Astrocyte of the spinal cord (primary cell): ENCODE results near the gene SNRNP40.

Experiments used
- DNase-seq: peaks from one replicate; pipeline ENCODE4 v3.0.0; 2011; ENCODE audit warnings: low read depth, low spot score
- H3K4me3 ChIP-seq: 2 replicates; pipeline ENCODE4 v1.5.1; 2011; ENCODE audit warnings: low read depth, mild to moderate bottlenecking, low read length, moderate library complexity
- in situ Hi-C: cut with HindIII; loops from 2 replicates; pipeline ENCODE4 v1.10.0; 2017; ENCODE audit warnings: low sequenced_read_pairs
- TF ChIP-seq, protein P1 (sequence below): IDR thresholded peaks from 2 replicates; pipeline ENCODE4 v1.5.1; 2012; ENCODE audit warnings: low read depth, mild to moderate bottlenecking, low read length, inconsistent platforms

Gene SNRNP40

DNA sequence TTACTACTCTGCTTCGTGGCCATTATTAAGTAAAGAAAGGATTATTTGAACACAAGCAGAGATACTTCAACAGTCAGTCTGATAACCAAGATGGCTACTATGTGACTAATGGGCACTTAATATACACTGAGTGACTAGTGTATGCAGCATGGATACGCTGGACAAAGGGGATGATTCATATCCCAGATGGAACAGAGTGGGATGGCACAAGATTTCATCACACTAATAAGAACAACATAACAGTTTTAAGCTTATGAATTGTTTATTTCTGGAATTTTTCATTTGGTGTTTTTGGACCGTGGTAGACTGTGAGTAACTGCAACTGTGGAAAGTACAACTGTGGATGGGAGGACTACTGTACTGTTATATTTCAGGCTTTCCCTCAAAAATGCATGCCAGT, 9.7 kb upstream of the SNRNP40 start:
- no peak overlapping the region for H3K4me3 ChIP-seq
- DNase-seq, result peak; percentile 81
- TF ChIP-seq, protein P1, sequence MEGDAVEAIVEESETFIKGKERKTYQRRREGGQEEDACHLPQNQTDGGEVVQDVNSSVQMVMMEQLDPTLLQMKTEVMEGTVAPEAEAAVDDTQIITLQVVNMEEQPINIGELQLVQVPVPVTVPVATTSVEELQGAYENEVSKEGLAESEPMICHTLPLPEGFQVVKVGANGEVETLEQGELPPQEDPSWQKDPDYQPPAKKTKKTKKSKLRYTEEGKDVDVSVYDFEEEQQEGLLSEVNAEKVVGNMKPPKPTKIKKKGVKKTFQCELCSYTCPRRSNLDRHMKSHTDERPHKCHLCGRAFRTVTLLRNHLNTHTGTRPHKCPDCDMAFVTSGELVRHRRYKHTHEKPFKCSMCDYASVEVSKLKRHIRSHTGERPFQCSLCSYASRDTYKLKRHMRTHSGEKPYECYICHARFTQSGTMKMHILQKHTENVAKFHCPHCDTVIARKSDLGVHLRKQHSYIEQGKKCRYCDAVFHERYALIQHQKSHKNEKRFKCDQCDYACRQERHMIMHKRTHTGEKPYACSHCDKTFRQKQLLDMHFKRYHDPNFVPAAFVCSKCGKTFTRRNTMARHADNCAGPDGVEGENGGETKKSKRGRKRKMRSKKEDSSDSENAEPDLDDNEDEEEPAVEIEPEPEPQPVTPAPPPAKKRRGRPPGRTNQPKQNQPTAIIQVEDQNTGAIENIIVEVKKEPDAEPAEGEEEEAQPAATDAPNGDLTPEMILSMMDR, result no peak
- in situ Hi-C loops, result no loop called here

DNA sequence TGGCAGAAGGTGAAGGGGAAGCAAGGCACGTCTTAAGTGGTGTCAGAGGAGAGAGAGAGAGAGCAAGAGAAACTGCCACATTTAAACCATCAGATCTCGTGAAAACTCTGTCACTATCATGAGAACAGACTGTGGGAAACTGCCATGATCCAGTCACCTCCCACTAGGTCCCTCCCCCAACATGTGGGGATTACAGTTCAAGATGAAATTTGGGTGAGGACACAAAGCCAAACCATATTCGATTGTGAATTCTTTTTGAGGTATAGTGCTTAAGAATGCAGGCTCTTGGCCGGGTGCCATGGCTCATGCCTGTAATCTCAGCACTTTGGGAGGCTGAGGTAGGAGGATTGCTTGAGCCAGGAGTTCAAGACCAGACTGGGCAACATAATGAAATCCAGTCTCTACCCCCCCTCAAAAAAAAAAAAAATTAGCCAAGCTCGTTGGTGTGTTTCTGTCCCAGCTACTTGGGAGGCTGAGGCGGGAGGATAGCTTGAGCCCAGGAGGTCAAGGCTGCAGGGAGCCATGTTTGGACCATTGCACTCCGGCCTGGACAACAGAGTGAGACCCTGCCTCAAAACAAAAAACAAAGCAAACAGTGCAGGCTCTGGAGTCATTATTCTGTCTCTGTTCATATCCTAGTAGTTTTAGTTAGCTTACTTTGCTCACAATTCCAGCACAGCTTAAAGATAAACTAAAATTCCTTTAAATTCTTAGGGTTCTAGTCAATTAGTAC, 6.3 kb upstream of the SNRNP40 start:
- H3K4me3 ChIP-seq, result no peak overlapping the region
- no peak for DNase-seq
- TF ChIP-seq, protein P1, result no peak
- in situ Hi-C loops, result no loop called here

DNA sequence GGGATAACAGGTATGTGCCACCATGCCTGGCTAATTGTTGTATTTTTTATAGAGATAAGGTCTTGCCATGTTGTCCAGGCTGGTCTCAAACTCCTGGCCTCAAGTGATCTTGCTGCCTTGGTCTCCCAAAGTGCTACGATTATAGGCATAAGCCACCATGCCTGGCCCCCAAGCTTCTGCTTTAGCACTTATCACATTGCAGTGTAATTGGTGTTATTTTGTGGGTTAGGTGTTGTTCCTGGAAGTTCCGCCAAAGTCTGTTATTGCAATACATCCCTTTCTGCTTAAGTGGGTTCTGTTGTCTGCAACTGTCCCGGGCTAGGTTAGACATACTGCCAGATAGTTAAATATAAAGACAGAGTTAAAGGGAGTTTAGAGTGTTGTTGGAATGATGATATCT, 3.6 kb upstream of the SNRNP40 start:
- no peak overlapping the region for H3K4me3 ChIP-seq
- in situ Hi-C loops, result no loop called here
- no peak for DNase-seq
- TF ChIP-seq, protein P1, result no peak

DNA sequence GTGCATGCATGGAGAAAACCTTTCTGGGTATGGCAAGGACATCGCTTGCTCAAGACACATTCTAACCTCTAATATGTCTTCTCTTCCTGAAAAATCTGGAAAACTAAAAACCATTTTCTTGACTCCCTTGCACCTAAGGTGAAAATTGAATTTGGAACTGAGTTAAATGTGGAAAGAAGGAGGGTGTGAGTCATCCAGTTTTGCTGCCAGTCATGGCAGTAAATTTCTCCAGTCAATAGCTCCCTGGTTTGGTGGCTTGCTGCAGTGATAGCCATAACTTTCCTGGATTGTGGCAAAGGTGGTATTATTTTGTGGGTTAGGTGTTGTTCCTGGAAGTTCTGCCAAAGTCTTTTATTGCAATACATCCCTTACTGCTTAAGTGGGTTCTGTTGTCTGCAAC, 2.8 kb upstream of the SNRNP40 start:
- TF ChIP-seq, protein P1, result no peak
- no peak overlapping the region for H3K4me3 ChIP-seq
- DNase-seq, result no peak
- in situ Hi-C loops, result no loop called here

DNA sequence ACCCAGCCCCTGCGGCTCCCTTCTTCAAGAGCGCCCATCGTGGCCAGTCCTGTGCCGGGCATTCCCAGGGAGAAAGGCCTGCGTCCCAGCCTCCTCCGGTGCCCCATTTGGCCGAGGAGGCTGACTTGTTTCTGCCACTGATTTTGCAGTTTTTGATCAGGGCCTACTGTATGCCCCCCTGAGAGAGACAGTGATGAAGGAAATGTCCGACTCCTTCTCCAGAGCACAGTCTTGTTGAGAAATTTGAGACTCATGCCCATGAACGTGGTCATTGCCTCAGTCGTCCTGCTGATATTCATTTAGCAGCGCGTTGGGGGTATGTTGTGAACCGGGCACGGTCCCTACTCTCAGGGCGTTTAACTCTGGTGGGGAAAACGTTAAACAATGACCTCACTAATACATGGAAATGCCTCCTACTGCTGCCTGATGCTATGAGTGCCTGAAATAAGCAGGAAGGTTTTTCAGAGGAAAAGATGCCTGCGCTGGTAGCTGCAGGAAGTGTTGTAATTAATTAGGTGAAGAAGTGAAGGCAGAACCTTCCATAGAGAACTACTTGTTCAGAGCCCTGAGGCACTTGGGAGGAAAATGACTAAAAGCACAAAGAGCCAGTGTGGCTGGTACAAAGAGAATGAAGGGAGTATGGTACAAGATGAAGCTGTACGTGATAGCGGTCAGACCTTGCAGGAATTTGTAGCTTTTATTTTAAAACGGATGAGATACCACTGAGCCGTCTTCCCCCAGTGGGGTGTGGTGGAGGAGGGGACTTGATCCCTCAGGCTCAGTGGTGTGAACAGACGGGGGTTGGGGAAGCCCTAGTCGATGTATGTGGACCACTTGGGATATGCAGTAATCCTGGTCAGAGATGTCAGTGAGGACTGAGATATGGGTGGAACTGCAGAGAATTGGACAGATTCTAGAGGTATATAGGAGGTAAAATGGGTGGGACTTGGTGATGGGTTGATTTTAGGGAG, 974 bp upstream of the SNRNP40 start:
- in situ Hi-C loops, result no loop called here
- TF ChIP-seq, protein P1, result no peak
- H3K4me3 ChIP-seq, result peak overlapping the region; percentile 91
- peak; percentile 27 for DNase-seq

DNA sequence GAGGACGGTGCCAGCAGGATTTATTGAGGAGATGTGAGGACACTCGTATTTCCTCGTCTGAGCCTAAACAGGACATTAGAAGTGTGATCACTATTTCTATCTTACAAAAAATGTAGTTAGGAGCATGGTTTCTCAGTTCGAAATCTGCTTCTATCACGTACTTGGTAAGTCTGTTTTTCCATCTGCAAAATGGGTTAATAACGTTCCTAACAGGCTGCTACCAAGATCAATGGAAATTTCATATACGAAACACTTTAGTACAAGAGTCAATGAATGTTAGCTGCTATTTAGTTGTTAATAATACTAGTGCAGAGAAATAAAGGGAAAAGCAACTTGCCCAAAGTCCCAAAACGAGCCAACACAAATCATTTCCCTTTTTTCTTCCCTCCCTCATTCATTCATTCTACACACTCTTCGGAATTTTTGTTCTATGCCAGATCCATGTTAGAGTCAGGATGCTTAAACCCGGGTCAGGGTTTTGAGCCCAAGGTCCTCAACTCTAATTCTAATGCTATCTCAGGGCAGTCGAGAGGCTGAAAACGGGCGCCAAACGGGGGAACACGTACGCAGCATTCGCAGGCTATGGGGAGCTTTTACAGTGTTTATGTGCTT, 608 bp downstream of the SNRNP40 start:
- in situ Hi-C loops, result no loop called here
- peak overlapping the region; percentile 91 for H3K4me3 ChIP-seq
- DNase-seq, result no peak
- TF ChIP-seq, protein P1, result no peak
